Common myeloid progenitor, CD34-positive (primary cell): ENCODE data around the gene P2RX1.

Experiments
- CTCF ChIA-PET: fragments of 350-600 bp; sonication (Branson Sonifier 250); formaldehyde crosslinking; loops from one replicate; lab custom pipeline; 2021; ENCODE audit warnings: antibody characterized with exemption; lab: Charles Lee
- POLR2A ChIA-PET: fragments of 350-600 bp; sonication (Branson Sonifier 250); formaldehyde crosslinking; loops from one replicate; lab custom pipeline; 2021; ENCODE audit warnings: antibody characterized with exemption; lab: Charles Lee
- DNase-seq, 3 donors: peaks; one replicate each; pipeline versions ENCODE4 v3.0.0 to v3.0.0-alpha.2; 2013
- H3K27ac ChIP-seq, 2 experiments: 1 replicate in 1 of 2; 2 replicates in 1 of 2; pipeline ENCODE4 v1.7.0; 2013; ENCODE audit warnings: inconsistent platforms in 2 of 2, low read length in 2 of 2, mild to moderate bottlenecking in 2 of 2, low read depth in 1 of 2, moderate library complexity in 1 of 2; ENCODE audit not compliant: severe bottlenecking in 2 of 2, insufficient read depth in 1 of 2, poor library complexity in 1 of 2
- H3K27me3 ChIP-seq, 5 experiments: replicated peaks in 2 of 5; 1 replicate in 3 of 5; 2 replicates in 2 of 5; pipeline versions ENCODE4 v1.6.1 to v1.7.0; 2013; ENCODE audit warnings: low read length in 4 of 5, mild to moderate bottlenecking in 2 of 5, moderate library complexity in 2 of 5, inconsistent platforms in 1 of 5; ENCODE audit not compliant: insufficient read depth in 5 of 5, control insufficient read depth in 4 of 5
- H3K36me3 ChIP-seq, 4 experiments: 1 replicate in 2 of 4; 2 replicates in 2 of 4; pipeline versions ENCODE4 v1.6.1 to v1.7.0; 2013; ENCODE audit warnings: low read length in 3 of 4, control low read depth in 1 of 4, mild to moderate bottlenecking in 1 of 4; ENCODE audit not compliant: control insufficient read depth in 4 of 4, insufficient read depth in 4 of 4
- H3K4me1 ChIP-seq, 4 experiments: 1 replicate in 3 of 4; 2 replicates in 1 of 4; pipeline versions ENCODE4 v1.6.1 to v1.7.1; 2013; ENCODE audit warnings: low read length in 3 of 4, mild to moderate bottlenecking in 3 of 4, control low read depth in 1 of 4, inconsistent platforms in 1 of 4, moderate library complexity in 1 of 4; ENCODE audit not compliant: control insufficient read depth in 4 of 4, insufficient read depth in 4 of 4; ENCODE audit errors: control extremely low read depth in 1 of 4
- H3K4me3 ChIP-seq, 7 experiments: 1 replicate in 4 of 7; 2 replicates in 3 of 7; pipeline versions ENCODE4 v1.5.1 to v1.7.0; 2013; ENCODE audit warnings: mild to moderate bottlenecking in 7 of 7, low read length in 6 of 7, moderate library complexity in 6 of 7, inconsistent platforms in 2 of 7, low read depth in 2 of 7, control low read depth in 1 of 7; ENCODE audit not compliant: insufficient read depth in 4 of 7, control insufficient read depth in 1 of 7; ENCODE audit errors: extremely low read depth in 1 of 7
- H3K9me3 ChIP-seq, 5 experiments: 1 replicate in 4 of 5; 2 replicates in 1 of 5; pipeline versions ENCODE4 v1.6.1 to v1.7.1; 2013; ENCODE audit warnings: low read length in 4 of 5, mild to moderate bottlenecking in 2 of 5, inconsistent platforms in 1 of 5, low read depth in 1 of 5, moderate library complexity in 1 of 5; ENCODE audit not compliant: control insufficient read depth in 4 of 5, insufficient read depth in 2 of 5; ENCODE audit errors: control extremely low read depth in 1 of 5
- WGBS: methylation state at CpG from one replicate; pipeline ENCODE4 v1.1.5; 2013; ENCODE audit not compliant: insufficient coverage; 5-methylcytosine and 5-hydroxymethylcytosine counted together

P2RX1 gene

DNA sequence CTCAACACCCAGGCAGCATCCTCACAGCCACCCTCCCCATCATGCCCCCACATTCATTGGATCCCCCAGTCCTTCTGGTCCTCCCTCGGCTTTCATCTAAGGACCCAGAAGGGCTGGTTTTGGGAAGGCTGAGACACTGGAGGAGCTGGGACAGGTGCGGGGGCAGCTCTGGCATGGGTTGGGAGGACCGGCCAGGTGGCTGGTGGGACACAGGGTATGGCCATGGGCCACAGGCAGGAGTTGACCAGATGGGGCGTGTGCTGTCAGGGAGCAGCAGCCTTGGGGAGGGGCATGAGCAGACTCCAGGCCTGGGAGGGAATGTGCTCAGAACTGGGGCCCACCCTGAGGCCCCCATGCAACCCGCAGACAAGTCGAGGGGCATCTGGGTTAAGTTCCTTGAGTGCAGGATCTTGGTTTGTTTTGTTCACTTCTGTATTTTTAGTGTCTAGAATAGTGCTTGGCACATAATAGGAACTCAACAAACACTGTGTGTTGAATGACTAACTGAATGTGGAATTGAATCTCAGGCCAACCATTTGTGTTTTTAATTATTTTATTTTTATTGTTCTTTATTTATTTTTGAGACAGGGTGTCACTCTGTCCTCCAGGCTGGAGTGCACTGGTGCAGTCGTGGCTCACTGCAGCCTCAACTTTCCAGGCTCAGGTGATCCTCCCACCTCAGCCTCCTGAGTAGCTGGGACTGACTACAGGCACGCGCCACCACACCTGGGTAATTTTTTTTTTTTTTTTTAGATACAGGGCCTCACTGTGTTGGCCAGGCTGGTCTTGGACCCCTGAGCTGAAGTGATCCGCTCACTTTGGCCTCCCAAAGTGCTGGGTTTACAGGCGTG, 5.6 kb downstream of the P2RX1 start:
- Histone ChIP-seq H3K4me3 (peak overlapping the region in 1 of 7 experiments; percentile 29), H3K27me3 (no peaks in the 10 kb centered on the region), H3K36me3 (peaks cover 0 to 26% (median 12%) of the 10 kb centered on the region in 4 experiments), H3K4me1 (peaks cover 11 to 53% (median 47%) of the 10 kb centered on the region in 4 experiments), H3K27ac (peak overlapping the region; percentile 88 to 92), H3K9me3 (no peaks in the 10 kb centered on the region)
- WGBS, result 66% methylated on average over 7 of the region's 11 CpGs
- ChIA-PET POLR2A (interaction anchor here (1.0 to 1.4 kb wide), 2 partner anchors 9 to 92 kb away, joined by 4 read pairs; no protein-coding TSS in a partner anchor), CTCF (interaction anchor here (0.6 to 4.9 kb wide), 5 partner anchors 25 to 101 kb away, joined by 3 to 37 read pairs (median 4); no protein-coding TSS in a partner anchor)
- DNase-seq, result no peak

- H3K27me3 ChIP-seq, result no peaks in the 10 kb centered on the region
- POLR2A ChIA-PET, result no interaction called here
- H3K9me3 ChIP-seq, result no peaks in the 10 kb centered on the region
- CTCF ChIA-PET, result no interaction called here
- no peak overlapping the region for H3K4me3 ChIP-seq
- 97% methylated on average over 11 of the region's 12 CpGs for WGBS
- no peak overlapping the region for H3K27ac ChIP-seq
- H3K4me1 ChIP-seq, result peaks cover 11 to 49% (median 44%) of the 10 kb centered on the region in 4 experiments
- peaks cover 0 to 26% (median 13%) of the 10 kb centered on the region in 4 experiments for H3K36me3 ChIP-seq
- no peak for DNase-seq
These were observed 7.0 kb downstream of the P2RX1 start for GRCh38 chr17:3909257-3909656.

DNA sequence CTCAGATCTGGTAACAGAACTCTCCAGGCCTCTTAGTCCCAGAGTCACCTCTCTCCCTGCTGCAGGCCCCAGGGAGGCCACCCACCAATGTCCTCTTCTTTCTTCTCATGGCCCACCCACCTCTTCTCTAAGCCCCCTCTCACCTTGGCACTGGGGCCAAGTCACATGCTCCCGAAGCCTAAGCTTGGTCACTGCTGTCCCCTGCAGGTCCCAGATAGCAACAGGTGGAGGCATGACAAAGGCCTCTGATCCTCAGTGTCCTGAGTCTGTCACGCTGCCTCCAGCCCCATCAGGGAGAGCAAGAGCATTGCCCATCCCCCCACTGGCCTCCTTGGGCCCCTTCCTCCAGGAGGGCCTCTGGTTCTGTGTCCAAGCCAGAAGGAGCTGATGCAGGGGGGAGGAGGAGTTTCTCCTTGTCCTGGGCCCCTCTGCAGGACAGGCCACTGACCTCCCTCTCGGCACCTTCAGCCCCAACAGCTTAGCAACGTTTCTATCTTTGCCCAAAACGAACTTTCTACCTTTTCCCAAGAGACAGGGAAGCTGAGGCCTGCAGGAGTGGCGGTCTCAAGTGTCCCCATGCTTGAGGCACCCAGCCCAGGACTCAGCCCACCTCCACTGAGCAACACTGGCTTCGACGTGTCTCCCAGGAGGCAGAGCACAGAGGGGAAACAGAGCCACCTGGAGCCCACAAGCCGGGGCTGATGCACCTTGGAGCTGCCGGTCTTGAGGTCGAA, 8.6 kb downstream of the P2RX1 start:
- ChIA-PET POLR2A (no interaction called here), CTCF (interaction anchor here (0.6 to 2.3 kb wide), 5 partner anchors 9 to 159 kb away, joined by 3 to 8 read pairs (median 4); partner anchors contain the start of gene P2RX1)
- no peak for DNase-seq
- H3K36me3 ChIP-seq, result peaks cover 0 to 27% (median 17%) of the 10 kb centered on the region in 4 experiments
- H3K27ac ChIP-seq, result no peak overlapping the region
- no peaks in the 10 kb centered on the region for H3K9me3 ChIP-seq
- WGBS, result 96% methylated on average over 10 of the region's 11 CpGs
- H3K4me3 ChIP-seq, result no peak overlapping the region
- peaks cover 8 to 41% (median 32%) of the 10 kb centered on the region in 4 experiments for H3K4me1 ChIP-seq
- H3K27me3 ChIP-seq, result no peaks in the 10 kb centered on the region

- no peaks in the 10 kb centered on the region for H3K9me3 ChIP-seq
- no peaks in the 10 kb centered on the region for H3K27me3 ChIP-seq
- H3K4me3 ChIP-seq, result no peak overlapping the region
- WGBS, result 100% methylated on average over 3 of the region's 4 CpGs
- CTCF ChIA-PET, result interaction anchor here (0.9 to 2.3 kb wide), 4 partner anchors 9 to 104 kb away, joined by 4 to 8 read pairs (median 4); partner anchors contain the start of gene P2RX1
- H3K4me1 ChIP-seq, result peaks cover 4 to 35% (median 26%) of the 10 kb centered on the region in 4 experiments
- DNase-seq, result no peak
- POLR2A ChIA-PET, result no interaction called here
- H3K36me3 ChIP-seq, result peaks cover 0 to 24% (median 17%) of the 10 kb centered on the region in 4 experiments
- no peak overlapping the region for H3K27ac ChIP-seq
These were observed 9.4 kb downstream of the P2RX1 start for GRCh38 chr17:3906881-3907280.

DNA sequence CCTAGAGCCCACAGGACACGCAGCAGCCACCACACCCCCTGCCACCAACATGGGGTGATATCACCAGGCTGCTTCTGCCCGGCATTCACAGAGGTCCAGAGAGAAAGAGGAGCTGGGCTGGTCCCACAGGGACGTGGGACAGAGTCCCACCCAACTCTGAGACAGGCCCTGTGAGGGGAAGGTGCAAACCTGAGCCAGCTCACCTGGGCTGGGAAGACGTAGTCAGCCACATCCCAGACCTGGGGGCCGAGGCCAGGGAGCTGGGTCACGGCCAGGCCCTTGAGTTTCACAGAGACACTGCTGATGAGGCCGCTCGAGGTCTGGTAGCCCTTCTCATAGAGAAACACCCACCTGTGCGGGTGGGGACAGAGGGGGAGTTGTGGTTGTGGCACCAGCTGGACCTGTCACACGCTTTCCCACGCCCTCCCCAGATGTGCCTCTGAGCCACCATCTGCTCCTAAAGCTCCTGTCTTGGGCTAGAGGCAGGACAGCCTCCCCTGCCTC, 11.2 kb downstream of the P2RX1 start:
- Histone ChIP-seq H3K9me3 (no peaks in the 10 kb centered on the region), H3K27ac (peak overlapping the region in 1 of 2 experiments; percentile 25), H3K4me3 (peak overlapping the region in 1 of 7 experiments; percentile 43), H3K27me3 (no peaks in the 10 kb centered on the region), H3K4me1 (peaks cover 0 to 20% (median 12%) of the 10 kb centered on the region in 4 experiments), H3K36me3 (peaks cover 0 to 34% (median 23%) of the 10 kb centered on the region in 4 experiments)
- ChIA-PET POLR2A (interaction anchor here (0.6 to 1.8 kb wide), 8 partner anchors 9 to 101 kb away, joined by 3 to 9 read pairs (median 4); partner anchors contain the start of genes CAMKK1, NCBP3 and P2RX1), CTCF (interaction anchor here (0.7 to 2.9 kb wide), 9 partner anchors 8 to 60 kb away, joined by 3 to 14 read pairs (median 4); partner anchors contain the start of gene CAMKK1)
- peak in 2 of 3 donors; percentile 74 to 80 for DNase-seq
- 74% methylated on average over 11 of the region's 11 CpGs for WGBS

DNA sequence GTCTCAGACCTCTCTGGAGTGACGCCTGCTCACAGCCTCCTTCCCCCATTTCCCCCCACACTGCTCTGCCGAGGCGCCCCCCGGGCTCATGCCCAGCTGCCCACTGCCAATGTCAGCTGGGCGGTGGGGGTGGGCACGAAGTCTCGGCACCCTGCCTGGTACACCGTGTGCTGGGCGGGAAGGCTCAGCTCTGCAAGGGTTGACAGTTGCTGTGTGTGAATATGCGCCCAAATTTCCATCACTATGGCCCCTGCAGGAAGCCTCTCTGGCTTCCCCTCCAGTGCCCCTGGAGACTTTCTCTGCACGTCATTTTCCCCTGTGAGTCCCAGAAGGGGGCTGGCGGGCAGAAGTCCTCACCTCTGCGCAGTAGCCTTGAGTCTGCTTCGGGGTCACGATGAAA, 11.8 kb downstream of the P2RX1 start:
- 35% methylated on average over 8 of the region's 15 CpGs for WGBS
- ChIA-PET CTCF (interaction anchor here (0.8 to 2.9 kb wide), 7 partner anchors 9 to 169 kb away, joined by 3 to 14 read pairs (median 4); partner anchors contain the start of gene CAMKK1), POLR2A (interaction anchor here (0.6 to 1.8 kb wide), 3 partner anchors 11 to 93 kb away, joined by 4 to 9 read pairs (median 5); partner anchors contain the start of genes CAMKK1 and P2RX1)
- peak in 2 of 3 donors; percentile 67 to 69 for DNase-seq
- no peaks in the 10 kb centered on the region for H3K9me3 ChIP-seq
- no peak overlapping the region for H3K27ac ChIP-seq
- peak overlapping the region in 2 of 7 experiments; percentile 43 to 48 for H3K4me3 ChIP-seq
- H3K27me3 ChIP-seq, result no peaks in the 10 kb centered on the region
- peaks cover 0 to 38% (median 26%) of the 10 kb centered on the region in 4 experiments for H3K36me3 ChIP-seq
- peaks cover 0 to 20% (median 12%) of the 10 kb centered on the region in 4 experiments for H3K4me1 ChIP-seq
